Hepatocyte (in vitro differentiated cells): ENCODE data around the gene LMCD1.

Experiments
- EZH2 ChIP-seq: fragments of 200-600 bp; sonication (generic); IDR thresholded peaks from 2 replicates; pipeline ENCODE4 v1.6.1; 2016; ENCODE audit warnings: antibody characterized with exemption, mild to moderate bottlenecking, borderline replicate concordance
- TF ChIP-seq, protein P1 (sequence below): fragments of 200-600 bp; sonication (generic); IDR thresholded peaks from 2 replicates; pipeline ENCODE4 v1.5.1; 2016; ENCODE audit warnings: antibody characterized with exemption, mild to moderate bottlenecking; ENCODE audit not compliant: poor library complexity

DNA sequence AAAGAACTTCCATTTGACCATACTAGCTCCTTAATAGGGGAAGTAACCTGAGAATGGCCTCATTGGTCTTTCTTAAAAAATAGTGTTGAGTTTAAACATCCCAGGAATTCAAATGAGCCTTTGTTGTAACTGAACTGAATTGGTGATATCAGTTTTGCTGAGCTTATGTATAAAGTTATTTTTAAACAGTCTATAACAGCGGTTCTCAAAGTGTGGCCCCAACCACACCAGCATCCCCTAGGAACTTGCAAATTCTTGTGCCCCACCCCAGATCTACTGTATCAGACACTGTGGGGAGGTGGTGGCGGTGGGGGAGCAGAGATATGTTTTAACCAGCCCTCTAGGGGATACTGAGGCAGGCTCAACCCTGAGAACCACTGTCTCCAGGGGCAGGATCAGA is 57.0 kb downstream of the LMCD1 start:
- TF ChIP-seq, protein P1, sequence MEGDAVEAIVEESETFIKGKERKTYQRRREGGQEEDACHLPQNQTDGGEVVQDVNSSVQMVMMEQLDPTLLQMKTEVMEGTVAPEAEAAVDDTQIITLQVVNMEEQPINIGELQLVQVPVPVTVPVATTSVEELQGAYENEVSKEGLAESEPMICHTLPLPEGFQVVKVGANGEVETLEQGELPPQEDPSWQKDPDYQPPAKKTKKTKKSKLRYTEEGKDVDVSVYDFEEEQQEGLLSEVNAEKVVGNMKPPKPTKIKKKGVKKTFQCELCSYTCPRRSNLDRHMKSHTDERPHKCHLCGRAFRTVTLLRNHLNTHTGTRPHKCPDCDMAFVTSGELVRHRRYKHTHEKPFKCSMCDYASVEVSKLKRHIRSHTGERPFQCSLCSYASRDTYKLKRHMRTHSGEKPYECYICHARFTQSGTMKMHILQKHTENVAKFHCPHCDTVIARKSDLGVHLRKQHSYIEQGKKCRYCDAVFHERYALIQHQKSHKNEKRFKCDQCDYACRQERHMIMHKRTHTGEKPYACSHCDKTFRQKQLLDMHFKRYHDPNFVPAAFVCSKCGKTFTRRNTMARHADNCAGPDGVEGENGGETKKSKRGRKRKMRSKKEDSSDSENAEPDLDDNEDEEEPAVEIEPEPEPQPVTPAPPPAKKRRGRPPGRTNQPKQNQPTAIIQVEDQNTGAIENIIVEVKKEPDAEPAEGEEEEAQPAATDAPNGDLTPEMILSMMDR: no peak
- no peak for TF ChIP-seq EZH2
